Activated naive CD4-positive, alpha-beta T cell treated with anti-CD3 and anti-CD28 coated beads, Interleukin-2, amount 50 U/mL, for 24 hours (primary cell): ENCODE data around the gene IFT172.
"Not testable (repeated sequence)": the region's sequence is repeated elsewhere in the genome, so short reads cannot be mapped to it uniquely, and the experiment has no call there.

Source experiments
- H3K27ac Mint-ChIP-seq: one replicate; pipeline ENCODE4 v1.8.0; 2021; ENCODE audit warnings: mild to moderate bottlenecking, mixed read lengths
- H3K27me3 Mint-ChIP-seq: one replicate; pipeline ENCODE4 v1.8.0; 2021; ENCODE audit warnings: mixed read lengths
- H3K36me3 Mint-ChIP-seq: one replicate; pipeline ENCODE4 v1.8.0; 2021; ENCODE audit warnings: mixed read lengths
- H3K4me1 Mint-ChIP-seq: one replicate; pipeline ENCODE4 v1.8.0; 2021; ENCODE audit warnings: mixed read lengths
- H3K4me3 Mint-ChIP-seq: one replicate; pipeline ENCODE4 v1.8.0; 2021; ENCODE audit warnings: mild to moderate bottlenecking, mixed read lengths
- H3K9me3 Mint-ChIP-seq: one replicate; pipeline ENCODE4 v1.8.0; 2021; ENCODE audit warnings: mixed read lengths

Gene IFT172, protein sequence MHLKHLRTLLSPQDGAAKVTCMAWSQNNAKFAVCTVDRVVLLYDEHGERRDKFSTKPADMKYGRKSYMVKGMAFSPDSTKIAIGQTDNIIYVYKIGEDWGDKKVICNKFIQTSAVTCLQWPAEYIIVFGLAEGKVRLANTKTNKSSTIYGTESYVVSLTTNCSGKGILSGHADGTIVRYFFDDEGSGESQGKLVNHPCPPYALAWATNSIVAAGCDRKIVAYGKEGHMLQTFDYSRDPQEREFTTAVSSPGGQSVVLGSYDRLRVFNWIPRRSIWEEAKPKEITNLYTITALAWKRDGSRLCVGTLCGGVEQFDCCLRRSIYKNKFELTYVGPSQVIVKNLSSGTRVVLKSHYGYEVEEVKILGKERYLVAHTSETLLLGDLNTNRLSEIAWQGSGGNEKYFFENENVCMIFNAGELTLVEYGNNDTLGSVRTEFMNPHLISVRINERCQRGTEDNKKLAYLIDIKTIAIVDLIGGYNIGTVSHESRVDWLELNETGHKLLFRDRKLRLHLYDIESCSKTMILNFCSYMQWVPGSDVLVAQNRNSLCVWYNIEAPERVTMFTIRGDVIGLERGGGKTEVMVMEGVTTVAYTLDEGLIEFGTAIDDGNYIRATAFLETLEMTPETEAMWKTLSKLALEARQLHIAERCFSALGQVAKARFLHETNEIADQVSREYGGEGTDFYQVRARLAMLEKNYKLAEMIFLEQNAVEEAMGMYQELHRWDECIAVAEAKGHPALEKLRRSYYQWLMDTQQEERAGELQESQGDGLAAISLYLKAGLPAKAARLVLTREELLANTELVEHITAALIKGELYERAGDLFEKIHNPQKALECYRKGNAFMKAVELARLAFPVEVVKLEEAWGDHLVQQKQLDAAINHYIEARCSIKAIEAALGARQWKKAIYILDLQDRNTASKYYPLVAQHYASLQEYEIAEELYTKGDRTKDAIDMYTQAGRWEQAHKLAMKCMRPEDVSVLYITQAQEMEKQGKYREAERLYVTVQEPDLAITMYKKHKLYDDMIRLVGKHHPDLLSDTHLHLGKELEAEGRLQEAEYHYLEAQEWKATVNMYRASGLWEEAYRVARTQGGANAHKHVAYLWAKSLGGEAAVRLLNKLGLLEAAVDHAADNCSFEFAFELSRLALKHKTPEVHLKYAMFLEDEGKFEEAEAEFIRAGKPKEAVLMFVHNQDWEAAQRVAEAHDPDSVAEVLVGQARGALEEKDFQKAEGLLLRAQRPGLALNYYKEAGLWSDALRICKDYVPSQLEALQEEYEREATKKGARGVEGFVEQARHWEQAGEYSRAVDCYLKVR (N-terminal part only)

DNA sequence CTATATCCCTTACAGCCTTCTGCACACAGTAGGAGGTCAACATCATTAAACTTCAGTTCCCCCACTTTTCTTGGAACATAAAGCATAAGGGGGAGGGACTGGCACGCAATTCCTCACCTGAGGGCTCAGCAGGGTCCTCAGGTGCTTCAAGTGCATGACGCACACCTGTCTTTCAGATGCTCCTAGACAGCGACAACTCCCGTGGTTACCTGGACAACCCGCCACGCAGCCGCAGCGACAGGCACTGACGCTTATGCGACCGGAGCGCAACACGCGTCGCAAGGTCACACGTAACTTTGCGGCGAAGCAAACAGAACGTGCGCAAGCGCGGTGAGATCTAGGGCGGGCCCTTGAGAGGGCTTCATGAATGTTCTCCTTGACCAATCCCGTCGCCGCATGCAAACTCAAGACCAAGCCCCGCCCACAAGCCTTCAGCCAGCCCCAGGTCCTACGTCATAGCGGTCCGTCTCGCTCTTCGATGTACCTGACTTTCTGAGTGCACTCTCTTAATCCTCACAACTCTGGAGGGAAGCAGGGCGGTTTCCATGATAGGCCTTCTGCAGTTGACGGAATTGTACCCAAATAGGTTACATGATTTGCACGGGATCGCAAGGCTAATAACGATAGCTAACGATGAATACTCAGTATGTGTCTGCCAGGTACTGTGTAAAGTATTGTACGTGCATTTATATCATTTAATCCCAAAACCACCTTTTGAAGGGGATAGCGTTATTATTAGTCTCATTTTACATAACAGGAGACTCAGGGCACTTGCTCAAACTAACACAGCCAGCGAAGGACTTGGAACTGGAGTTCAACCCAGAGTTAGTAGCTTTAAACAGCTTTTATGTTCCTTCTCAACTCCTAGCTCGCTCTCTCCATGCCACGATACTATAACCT lies at the start of gene IFT172:
IFT172 (minus strand) TSS at position 246 of the 900 bp plus-strand sequence; CDS start at position 156, 90 bp downstream.
- H3K27ac Mint-ChIP-seq = peak within 1 kb of the TSS; percentile 69
- H3K4me3 Mint-ChIP-seq = peak within 1 kb of the TSS; percentile 70
- peaks cover 2% of the 10 kb centered on the region for H3K36me3 Mint-ChIP-seq
- H3K9me3 Mint-ChIP-seq = no peaks in the 10 kb centered on the region
- peaks cover 6% of the 10 kb centered on the region for H3K27me3 Mint-ChIP-seq
- peaks cover 18% of the 10 kb centered on the region for H3K4me1 Mint-ChIP-seq

DNA sequence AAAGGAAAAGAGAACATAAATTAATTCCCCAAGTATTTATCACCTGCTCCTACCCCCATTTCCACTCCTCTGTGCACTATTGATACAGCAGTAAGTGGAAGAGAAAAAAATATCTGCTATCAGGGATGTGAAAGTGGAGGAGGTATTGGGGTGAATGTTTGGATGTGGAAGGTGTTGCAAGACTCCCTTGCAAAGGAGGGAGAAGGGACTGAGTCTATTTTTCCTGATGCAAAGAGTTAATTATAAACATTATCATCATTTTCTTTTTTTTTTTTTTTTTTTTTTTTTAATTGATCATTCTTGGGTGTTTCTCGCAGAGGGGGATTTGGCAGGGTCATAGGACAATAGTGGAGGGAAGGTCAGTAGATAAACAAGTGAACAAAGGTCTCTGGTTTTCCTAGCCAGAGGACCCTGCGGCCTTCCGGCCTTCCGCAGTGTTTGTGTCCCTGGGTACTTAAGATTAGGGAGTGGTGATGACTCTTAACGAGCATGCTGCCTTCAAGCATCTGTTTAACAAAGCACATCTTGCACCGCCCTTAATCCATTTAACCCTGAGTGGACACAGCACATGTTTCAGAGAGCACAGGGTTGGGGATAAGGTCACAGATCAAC lies 49.4 kb upstream of the IFT172 start:
- not testable (repeated sequence) for H3K27me3 Mint-ChIP-seq, H3K36me3 Mint-ChIP-seq, H3K4me1 Mint-ChIP-seq, H3K9me3 Mint-ChIP-seq, H3K4me3 Mint-ChIP-seq, H3K27ac Mint-ChIP-seq

DNA sequence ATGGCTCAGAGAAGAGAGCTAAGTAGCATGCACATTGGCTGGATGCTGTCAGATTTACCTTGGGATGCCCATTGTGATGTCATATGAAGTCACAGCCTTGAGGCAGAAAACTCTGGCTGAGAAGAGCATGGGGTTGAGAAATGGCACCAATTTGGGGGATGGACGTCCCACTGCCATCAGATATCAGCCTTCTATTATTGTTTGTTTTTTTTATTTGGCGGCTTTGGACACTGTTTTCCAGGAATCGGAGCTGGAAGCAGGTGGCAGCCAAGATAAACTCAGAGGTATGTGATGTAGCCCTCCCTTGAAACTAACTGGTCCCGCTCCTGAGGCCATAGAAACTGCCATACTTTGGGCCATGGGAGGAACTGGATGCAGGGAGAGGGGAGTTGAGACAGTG lies 47.7 kb upstream of the IFT172 start:
- H3K9me3 Mint-ChIP-seq = no peaks in the 10 kb centered on the region
- H3K27ac Mint-ChIP-seq = no peak overlapping the region
- H3K4me3 Mint-ChIP-seq = no peak overlapping the region
- no peaks in the 10 kb centered on the region for H3K27me3 Mint-ChIP-seq
- H3K4me1 Mint-ChIP-seq = no peaks in the 10 kb centered on the region
- no peaks in the 10 kb centered on the region for H3K36me3 Mint-ChIP-seq

DNA sequence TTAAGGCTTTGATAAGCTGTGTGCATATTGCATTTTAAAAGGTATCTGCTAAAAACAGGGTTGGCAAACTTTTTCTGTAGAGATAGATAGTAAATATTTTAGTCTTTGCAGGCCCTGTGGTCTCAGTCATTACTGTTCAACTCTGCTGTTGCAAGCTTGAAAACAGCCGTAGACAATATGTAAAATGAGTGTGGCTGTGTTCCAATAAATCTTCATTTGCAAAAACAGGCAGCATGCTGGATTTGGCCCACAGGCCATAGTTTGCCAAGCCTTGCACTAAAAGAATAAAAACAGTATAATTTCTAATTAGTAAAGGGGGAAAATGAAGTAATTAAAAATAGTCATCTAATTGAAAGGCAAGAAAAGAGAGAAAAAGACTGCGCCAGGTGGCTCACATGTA lies 42.4 kb upstream of the IFT172 start:
- Mint-ChIP-seq H3K4me3 (no peak overlapping the region), H3K27me3 (peaks cover 1% of the 10 kb centered on the region), H3K9me3 (no peaks in the 10 kb centered on the region)

DNA sequence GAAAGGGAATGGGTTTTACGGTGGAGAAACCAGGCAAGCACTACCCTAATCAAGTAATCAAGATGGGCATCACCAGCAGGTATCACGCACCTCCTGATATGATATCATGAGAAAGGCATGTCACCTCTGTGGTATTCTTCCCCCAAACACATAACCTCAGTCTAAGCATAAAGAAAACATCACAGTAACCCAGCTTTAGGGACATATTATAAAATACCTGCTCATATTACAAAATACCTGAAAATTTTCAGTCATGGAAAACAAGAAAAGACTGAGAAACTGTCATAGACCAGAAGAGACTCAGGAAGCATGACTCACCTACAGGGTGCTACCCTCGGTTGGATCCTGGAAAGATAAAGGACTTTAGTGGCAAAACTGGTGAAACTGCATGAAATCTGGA lies 37.6 kb upstream of the IFT172 start:
- Mint-ChIP-seq H3K27ac (no peak overlapping the region), H3K36me3 (peaks cover 2% of the 10 kb centered on the region), H3K27me3 (peaks cover 11% of the 10 kb centered on the region), H3K4me1 (no peaks in the 10 kb centered on the region), H3K9me3 (no peaks in the 10 kb centered on the region), H3K4me3 (no peak overlapping the region)

More for the DNA sequence above, 42.4 kb upstream of the IFT172 start:
- no peaks in the 10 kb centered on the region for H3K36me3 Mint-ChIP-seq
- no peak overlapping the region for H3K27ac Mint-ChIP-seq
- H3K4me1 Mint-ChIP-seq = no peaks in the 10 kb centered on the region

DNA sequence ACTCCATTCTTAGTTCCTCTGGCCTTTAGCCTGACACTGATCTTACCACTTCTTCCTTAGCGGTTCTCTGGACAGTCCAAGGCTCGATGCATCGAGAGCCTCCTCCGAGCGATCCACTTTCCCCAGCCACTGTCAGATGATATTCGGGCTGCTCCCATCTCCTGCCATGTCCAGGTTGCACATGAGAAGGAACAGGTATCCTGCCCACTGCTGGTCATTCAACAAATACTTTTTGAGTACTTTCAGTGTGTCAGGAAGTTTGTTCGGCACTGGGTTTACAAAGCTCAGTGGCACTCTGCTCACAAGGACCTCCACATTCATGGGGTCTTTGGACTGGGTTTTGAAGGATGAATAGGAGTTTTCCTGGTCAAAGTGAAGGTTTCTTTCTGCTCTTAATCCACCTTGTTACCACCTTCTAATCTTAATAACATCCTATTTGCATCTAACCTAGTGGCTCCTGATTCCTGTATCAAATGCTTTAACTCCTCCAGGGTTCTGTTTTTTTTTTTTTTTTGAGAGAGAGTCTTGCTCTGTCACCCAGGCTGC lies 32.9 kb upstream of the IFT172 start:
- peaks cover 20% of the 10 kb centered on the region for H3K27me3 Mint-ChIP-seq
- H3K4me1 Mint-ChIP-seq = no peaks in the 10 kb centered on the region
- H3K4me3 Mint-ChIP-seq = no peak overlapping the region
- peaks cover 2% of the 10 kb centered on the region for H3K36me3 Mint-ChIP-seq
- no peak overlapping the region for H3K27ac Mint-ChIP-seq
- no peaks in the 10 kb centered on the region for H3K9me3 Mint-ChIP-seq

DNA sequence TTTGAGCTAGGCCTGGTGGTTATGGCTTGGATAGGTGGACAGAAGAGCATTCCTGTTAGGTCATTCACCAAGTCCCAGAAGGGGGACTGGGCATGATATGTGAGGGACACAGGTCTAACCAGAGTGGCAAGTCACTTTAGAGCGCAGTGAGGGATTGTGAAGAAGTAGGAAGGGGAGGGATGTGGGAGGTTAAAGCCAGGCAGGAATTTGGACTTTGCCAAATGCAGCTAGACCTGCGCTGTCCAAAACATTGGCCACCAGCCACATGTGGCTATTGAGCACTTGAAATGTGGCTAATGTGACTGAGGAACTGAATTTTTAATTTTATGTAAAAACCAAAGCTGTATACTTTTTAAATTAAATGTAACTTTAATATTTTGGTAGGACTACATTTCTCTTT lies 30.8 kb upstream of the IFT172 start:
- H3K4me3 Mint-ChIP-seq = no peak overlapping the region

DNA sequence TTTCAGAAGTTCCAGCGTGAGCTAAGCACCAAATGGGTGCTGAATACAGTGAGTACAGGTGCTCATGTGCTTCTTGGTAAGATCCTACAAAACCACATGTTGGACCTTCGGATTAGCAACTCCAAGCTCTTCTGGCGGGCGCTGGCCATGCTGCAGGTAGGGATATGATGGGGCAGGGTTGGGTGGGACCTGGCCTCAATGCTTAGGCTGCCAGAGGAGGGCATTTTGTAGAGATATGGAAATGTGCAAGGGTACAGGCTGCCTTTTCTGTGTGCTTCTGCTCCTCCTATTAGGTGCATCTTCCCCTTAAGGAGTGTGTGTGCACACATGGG lies 29.2 kb upstream of the IFT172 start:
- Mint-ChIP-seq H3K9me3 (no peaks in the 10 kb centered on the region), H3K4me1 (no peaks in the 10 kb centered on the region), H3K4me3 (no peak overlapping the region), H3K36me3 (no peaks in the 10 kb centered on the region), H3K27me3 (peaks cover 11% of the 10 kb centered on the region), H3K27ac (no peak overlapping the region)

More for the DNA sequence above, 30.8 kb upstream of the IFT172 start:
- H3K9me3 Mint-ChIP-seq = no peaks in the 10 kb centered on the region
- no peak overlapping the region for H3K27ac Mint-ChIP-seq
- no peaks in the 10 kb centered on the region for H3K4me1 Mint-ChIP-seq
- peaks cover 2% of the 10 kb centered on the region for H3K36me3 Mint-ChIP-seq
- peaks cover 19% of the 10 kb centered on the region for H3K27me3 Mint-ChIP-seq

DNA sequence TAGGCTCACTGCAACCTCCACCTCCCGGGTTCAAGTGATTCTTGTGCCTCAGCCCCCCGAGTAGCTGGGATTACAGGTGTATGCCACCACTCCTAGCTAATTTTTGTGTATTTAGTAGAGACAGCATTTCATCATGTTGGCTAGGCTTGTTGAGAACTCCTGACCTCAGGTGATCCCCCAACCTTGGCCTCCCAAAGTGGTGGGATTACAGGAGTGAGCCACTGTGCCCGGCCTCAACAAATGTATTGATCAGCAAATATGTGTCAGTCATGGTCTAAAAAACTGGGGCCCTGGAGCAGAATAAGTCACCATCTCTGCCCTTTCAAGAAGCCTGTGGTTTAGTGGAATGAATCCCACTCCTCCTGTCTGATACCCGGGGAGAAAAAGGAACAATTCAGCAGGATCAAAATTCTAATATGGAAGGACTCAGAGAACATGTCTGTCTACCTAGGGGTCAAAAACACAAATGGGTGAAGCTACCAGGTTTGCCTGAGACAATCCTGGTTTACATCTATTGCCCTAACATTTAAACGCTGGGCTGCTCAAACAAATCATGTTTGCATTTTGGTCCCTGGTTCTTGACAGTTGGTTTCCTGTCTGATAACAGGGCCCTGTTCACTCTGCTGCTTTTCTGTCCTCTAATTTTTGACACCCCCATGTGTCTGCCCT lies 28.7 kb upstream of the IFT172 start:
- Mint-ChIP-seq H3K4me3 (no peak overlapping the region), H3K36me3 (no peaks in the 10 kb centered on the region), H3K27ac (no peak overlapping the region), H3K9me3 (no peaks in the 10 kb centered on the region), H3K4me1 (no peaks in the 10 kb centered on the region), H3K27me3 (peaks cover 11% of the 10 kb centered on the region)

DNA sequence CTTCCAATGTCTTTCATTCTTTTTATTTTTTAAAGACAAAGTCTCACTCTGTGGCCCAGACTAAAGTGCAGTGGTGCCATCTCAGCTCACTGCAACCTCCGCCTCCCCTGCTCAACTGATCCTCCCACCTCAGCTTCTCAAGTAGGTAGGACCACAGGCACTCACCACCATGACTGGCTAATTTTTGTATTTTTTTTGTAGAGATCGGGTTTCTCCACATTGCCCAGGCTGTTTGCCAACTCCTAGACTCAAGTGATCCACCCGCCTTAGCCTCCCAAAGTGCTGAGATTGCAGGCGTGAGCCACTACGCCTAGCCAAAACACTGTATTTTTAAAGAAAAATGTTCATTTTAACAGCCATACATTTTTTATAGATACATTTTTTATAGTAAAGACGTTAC lies 19.8 kb upstream of the IFT172 start:
- Mint-ChIP-seq H3K9me3 (no peaks in the 10 kb centered on the region), H3K4me3 (no peak overlapping the region), H3K4me1 (no peaks in the 10 kb centered on the region), H3K27me3 (peaks cover 7% of the 10 kb centered on the region), H3K36me3 (no peaks in the 10 kb centered on the region), H3K27ac (no peak overlapping the region)

DNA sequence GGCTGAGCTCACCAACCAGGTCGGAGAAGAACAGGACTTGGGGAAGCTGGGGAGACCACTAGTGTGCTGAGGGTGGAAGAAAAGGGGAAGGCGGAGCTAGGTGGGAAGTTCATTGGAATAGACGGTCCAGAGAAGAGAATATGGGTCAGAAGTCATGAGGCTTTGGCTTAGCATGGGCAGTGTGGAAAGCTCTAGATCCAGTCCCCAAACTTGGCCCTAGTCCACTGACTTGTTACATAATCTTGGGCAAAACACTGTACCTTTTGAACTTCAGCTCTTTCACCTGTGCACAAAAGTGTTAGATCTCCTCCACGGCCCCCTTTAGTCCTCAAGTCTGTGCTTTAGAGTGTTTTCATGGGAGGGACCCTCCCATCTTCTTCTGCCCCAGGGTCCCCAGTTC lies 17.8 kb upstream of the IFT172 start:
- Mint-ChIP-seq H3K9me3 (no peaks in the 10 kb centered on the region), H3K4me1 (no peaks in the 10 kb centered on the region), H3K4me3 (no peak overlapping the region), H3K36me3 (no peaks in the 10 kb centered on the region), H3K27ac (no peak overlapping the region), H3K27me3 (peaks cover 4% of the 10 kb centered on the region)

DNA sequence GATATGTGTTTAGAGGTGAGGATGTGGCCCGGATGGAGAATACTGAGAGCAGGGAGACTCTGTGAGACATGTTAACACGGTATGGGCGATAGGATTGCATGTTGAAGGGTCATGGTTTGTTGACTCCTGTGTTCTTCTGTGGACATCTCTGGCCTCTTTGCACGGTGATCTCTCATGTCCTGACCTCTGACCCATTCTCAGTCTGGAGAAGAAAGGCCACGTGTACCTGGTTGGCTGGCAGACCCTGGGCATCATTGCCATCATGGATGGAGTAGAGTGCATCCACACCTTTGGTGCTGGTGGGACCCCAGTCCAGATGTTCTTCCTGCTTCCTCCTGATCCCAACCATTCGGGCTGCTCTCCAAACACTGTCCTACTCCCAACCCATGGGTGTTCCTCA lies 17.0 kb upstream of the IFT172 start:
- no peak overlapping the region for H3K27ac Mint-ChIP-seq
- peaks cover 1% of the 10 kb centered on the region for H3K27me3 Mint-ChIP-seq
- H3K4me3 Mint-ChIP-seq = no peak overlapping the region
- no peaks in the 10 kb centered on the region for H3K9me3 Mint-ChIP-seq
- no peaks in the 10 kb centered on the region for H3K4me1 Mint-ChIP-seq
- H3K36me3 Mint-ChIP-seq = no peaks in the 10 kb centered on the region

DNA sequence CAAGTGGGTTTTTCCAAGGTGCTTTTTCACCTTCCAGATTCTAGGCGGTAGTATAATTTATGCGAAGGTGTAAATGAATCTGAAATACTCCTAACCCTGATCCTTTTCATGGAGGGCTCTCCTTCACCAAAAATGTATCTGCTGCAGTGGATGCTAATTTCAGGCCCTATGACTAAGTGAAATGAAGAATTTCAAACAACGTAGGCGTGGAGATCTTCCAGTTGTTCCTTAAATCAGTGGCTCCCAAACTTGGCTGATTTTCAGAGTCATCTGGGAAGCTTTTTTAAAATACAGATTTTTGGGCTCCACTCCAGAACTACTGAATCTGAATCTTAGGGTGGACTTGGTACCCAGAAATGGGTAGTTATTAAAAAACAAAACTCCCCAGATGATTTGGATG lies 12.6 kb upstream of the IFT172 start:
- H3K27ac Mint-ChIP-seq = no peak overlapping the region
- H3K36me3 Mint-ChIP-seq = no peaks in the 10 kb centered on the region
- peaks cover 8% of the 10 kb centered on the region for H3K27me3 Mint-ChIP-seq
- H3K4me1 Mint-ChIP-seq = no peaks in the 10 kb centered on the region
- H3K4me3 Mint-ChIP-seq = no peak overlapping the region
- no peaks in the 10 kb centered on the region for H3K9me3 Mint-ChIP-seq

DNA sequence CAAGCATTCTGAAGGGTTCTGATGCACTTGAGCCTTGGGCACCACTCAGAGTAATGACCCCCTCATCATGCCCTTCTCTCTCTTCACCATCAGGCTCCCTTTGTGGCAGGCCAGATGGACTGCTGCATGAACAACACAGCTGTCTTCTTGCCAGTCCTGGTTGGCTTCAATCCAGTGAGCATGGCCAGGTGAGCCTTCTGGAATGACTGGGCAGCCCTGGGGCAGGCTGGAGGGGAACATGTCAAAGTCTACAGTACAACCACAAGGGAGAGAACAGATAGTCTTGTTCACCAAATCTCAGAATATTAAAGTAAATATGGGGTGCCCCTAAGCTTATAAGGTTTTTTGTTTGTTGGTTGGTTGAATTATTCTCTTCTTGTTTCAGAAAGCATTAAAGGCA lies 11.5 kb upstream of the IFT172 start:
- Mint-ChIP-seq H3K4me3 (no peak overlapping the region), H3K9me3 (no peaks in the 10 kb centered on the region), H3K27ac (no peak overlapping the region), H3K4me1 (no peaks in the 10 kb centered on the region), H3K27me3 (peaks cover 15% of the 10 kb centered on the region), H3K36me3 (no peaks in the 10 kb centered on the region)
